SIG-M5 treated with dmso at 0.1 percent for 504 hours (cell line): ENCODE results near the gene UVSSA.
A peak's percentile ranks its signal among the peaks of the same experiment; 100 is the strongest.
"Not testable (repeated sequence)": the region's sequence is repeated elsewhere in the genome, so short reads cannot be mapped to it uniquely, and the experiment has no call there.

Experiments
- DNase-seq: peaks from one replicate; lab custom pipeline; 2025; ENCODE audit not compliant: unreplicated experiment; lab: John Stamatoyannopoulos, UW

UVSSA gene

GRCh38 chr4:1329408-1330371, 17.3 kb upstream of the UVSSA start:
- no peak for DNase-seq

GRCh38 chr4:1330761-1331590, 16.0 kb upstream of the UVSSA start:
- no peak for DNase-seq

- DNase-seq, result no peak
Observed at GRCh38 chr4:1331591-1332353, 15.2 kb upstream of the UVSSA start.

DNA sequence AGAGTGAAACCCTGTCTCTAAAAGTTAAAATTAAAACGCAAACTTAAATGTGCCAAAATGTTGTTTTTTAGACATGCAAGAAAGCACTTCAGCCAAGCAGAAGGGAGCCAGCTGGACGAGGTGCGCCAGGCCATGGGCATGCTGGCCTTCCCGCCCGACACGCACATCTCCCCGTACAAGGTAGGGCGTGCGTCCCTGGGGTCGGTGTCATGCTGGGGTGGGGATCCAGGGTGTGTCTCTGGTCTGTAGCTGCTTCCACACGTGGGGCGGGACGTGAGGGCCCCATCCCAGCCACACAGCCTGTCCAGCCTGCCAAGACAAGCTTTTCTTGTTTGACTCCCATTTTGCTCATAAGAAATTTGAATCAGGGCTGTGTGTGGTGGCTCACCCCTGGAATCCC, 14.3 kb upstream of the UVSSA start:
- DNase-seq, result no peak

DNA sequence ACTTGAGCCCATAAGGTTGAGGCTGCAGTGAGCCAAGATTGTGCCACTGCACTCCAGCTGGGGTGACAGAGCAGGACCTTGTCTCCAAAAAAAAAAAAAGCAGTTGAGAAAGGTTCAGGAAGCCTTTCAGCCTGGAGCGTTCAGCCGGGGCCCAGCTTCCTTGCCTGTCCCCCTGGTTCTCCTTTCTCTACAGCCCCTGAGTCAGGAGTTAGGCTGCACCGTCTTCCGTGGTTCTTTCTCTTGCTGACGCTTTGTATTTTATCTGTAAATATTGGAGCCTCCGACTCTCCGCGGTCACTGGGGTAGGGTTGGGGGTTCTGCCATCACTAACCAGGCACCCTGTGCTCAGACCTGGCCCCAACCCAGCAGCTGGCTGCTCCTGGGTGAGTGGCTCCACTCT, 13.8 kb upstream of the UVSSA start:
- DNase-seq, result no peak

GRCh38 chr4:1333851-1334578, 13.0 kb upstream of the UVSSA start:
- not testable (repeated sequence) for DNase-seq

- no peak for DNase-seq
Observed at GRCh38 chr4:1334579-1334895, 12.5 kb upstream of the UVSSA start.

- DNase-seq, result not testable (repeated sequence)
Observed at GRCh38 chr4:1335193-1335883, 11.7 kb upstream of the UVSSA start.

- DNase-seq, result peak; percentile 55
Observed at GRCh38 chr4:1336088-1336491, 10.9 kb upstream of the UVSSA start.

DNA sequence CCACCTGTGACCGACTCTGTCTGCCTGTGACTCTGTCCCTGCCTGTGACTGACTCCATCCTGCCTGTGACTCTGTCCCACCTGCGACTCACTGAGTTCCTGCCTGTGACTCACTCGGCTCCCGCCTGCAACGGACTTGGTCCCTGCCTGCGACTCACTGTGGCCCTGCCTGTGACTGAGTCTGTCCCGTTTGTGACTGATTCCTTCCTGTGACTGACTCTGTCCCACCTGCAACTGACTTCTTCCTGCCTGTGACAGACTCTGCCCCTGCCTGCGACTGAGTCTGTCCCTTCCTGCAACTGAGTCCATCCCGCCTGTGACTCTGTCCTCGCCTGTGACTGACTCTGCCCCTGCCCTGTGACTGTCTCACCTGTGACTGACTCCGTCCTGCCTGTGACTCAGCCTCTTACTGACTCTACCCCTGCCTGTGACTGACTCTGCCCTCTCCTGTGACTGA, 9.6 kb upstream of the UVSSA start:
- DNase-seq, result no peak

DNA sequence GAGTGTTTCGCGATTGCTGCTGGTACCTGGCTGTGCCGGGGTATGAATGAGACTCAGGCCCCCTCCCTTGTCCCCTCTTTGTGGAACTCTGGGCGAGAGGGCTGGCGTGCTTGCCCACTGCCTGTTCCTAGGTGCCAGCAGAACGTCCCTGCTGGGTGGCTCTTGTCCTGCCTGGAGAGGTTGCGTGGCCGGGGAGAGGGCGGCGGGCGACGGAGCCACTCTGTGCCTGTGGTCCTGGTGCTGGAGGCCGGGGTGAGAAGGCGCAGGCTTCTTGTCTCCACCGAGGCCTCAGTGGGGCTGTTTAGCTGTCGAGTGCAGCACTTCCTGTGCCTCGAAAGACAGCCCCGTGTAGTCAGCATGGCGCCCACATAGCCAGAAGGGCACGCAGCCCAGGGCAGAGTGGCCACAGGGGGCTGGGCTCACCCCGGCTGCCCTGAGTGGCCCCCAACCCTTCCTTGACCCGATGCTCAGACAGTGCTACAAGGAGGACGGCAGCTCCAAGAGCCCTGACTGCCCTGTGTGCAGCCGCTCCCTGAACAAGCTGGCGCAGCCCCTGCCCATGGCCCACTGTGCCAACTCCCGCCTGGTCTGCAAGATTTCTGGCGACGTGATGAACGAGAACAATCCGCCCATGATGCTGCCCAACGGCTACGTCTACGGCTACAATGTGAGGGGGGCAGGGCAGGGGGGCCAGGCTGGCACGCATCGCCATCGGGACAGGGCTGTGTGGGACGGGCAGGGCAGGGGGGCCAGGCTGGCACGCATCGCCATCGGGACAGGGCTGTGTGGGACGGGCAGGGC, 8.9 kb upstream of the UVSSA start:
- no peak for DNase-seq

DNA sequence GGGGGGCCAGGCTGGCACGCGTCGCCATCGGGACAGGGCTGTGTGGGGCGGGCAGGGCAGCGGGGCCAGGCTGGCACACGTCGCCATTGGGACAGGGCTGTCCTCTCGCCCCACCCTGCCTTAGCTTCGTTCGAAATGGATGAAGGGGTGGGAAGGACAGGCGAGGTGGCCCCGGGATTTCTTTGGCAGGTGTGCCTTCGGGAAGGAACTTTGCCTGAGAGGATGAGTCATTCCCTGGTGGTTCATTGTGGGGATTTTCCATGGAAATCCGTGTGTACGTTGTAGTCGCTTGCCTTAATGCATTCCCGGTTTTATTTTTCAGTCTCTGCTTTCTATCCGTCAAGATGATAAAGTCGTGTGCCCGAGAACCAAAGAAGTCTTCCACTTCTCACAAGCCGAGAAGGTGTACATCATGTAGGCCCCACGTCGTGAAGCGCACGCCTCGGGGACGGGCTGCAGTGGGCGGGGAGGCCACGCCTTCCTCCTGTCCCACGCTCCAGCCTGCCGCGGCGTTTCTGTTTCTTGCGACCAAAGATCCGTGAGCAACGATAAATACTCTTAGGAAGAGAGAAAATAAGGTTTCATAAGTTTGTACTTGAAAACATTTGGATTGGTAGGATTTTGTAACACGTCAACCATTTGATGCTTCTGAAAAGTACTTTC, 8.1 kb upstream of the UVSSA start:
- DNase-seq, result no peak

DNA sequence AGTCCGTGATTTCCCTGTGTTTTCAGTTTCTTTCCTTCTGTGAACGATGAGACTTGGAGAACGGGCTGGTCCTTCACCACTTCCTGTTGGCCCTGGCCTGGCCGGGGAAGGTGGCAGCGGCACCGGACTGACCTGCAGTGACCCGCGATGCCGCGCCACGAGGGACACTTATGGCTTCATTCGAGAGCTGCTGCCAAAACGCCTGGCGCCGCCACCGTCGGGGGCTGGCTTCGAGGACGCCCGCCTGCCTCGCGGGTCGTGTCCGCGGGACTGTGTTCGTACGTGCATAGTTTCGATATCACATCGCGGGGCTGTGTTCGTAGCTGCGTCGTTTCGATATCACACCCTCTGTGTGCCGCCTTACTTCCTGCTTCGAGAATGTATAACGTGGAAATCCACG, 7.5 kb upstream of the UVSSA start:
- DNase-seq, result no peak

DNA sequence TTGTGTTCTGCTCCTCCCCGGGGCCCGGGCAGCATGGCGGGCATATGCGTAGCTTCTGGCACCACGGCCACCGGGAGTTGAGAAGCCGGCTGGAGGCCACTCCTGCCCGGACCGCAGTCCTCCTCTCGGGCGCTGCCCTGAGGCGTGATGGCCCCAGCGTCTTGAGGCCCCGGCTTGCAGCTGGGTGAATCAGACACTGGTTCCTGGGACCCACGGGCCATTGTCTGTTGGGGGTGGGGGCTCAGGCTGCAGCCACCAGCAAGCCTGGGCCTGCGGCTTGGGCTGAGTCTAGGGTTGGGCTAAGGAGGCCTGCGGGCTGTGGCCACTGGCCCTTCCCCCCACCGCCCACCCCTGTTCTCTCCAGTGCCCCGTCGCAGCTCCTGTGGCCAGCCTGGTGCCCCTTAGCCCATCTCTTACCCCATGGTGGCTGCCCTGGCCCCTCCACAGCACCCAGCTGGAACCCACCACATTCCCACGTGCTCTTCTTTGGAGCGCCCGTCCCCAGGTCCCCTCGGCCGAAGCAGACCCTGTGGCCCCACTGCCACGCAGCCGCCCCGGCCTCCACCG, 6.7 kb upstream of the UVSSA start:
- DNase-seq, result no peak

DNA sequence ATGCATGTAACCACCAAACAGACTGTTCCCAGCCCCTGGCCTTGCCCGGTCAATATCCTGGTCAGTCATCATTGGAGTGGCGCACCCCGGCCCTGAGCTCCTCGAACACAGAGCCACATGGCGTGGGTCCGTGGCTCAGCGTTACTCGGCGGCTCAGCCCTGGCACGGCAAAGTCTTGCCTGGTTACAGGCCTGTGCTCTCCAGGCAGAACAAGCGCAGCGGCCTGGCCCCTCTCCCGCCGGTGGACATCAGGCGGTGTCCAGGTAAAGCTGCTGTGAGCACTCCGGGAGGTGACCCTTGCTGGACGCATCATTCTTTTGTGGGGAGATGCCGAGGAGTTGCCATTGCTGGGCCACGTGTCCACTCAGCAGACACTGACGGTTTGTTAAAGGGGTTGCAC, 6.1 kb upstream of the UVSSA start:
- no peak for DNase-seq

DNA sequence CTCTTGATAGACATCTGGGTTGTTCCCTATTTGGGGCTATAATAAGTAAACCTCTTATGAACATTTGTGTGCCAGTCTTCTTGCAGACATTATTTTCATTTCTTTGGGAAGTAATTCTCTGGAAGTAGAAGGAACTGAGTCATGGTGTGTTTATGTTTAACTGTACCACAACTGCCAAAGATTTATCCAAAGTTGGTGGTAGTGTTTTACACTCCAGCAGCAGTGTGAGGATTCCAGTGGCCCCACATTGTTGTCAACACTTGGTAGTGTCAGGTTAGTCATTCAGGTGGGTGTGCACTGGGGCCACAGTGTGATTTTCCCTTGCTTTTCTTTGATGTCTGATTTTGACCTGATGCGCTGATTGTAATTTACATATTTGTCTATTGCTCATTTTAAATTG, 5.0 kb upstream of the UVSSA start:
- no peak for DNase-seq

- peak; percentile 10 for DNase-seq
Observed at GRCh38 chr4:1344696-1345095, 2.3 kb upstream of the UVSSA start.
